Measurements from ENCODE around the gene ETHE1.
"Not testable (repeated sequence)": the region's sequence is repeated elsewhere in the genome, so short reads cannot be mapped to it uniquely, and the experiment has no call there.

The ETHE1 gene

GRCh38 chr19:43551399-43552197 lies 24.6 kb upstream of the ETHE1 start:
- peaks cover 8% of the 10 kb centered on the region; the same call in 1 of the 2 replicates for H4K20me1 ChIP-seq (ENCODE audit: insufficient read depth, low read length)
- no peak for ATAC-seq (ENCODE audit: insufficient read depth, low read depth)
- no peak for DNase-seq
- no peaks in the 10 kb centered on the region for H3K27me3 ChIP-seq (ENCODE audit: insufficient read depth, low read length, poor library complexity)
- H3K4me1 ChIP-seq (ENCODE audit: insufficient read depth, low read length) = no peaks in the 10 kb centered on the region
- no peak overlapping the region for H2AFZ ChIP-seq (ENCODE audit: low read depth, low read length)
- no peaks in the 10 kb centered on the region for H3K79me2 ChIP-seq (ENCODE audit: insufficient read depth, low read length)
- H3K4me2 ChIP-seq (ENCODE audit: insufficient read depth, low read length) = no peak overlapping the region
- H3K27ac ChIP-seq (ENCODE audit: low read length) = no peak overlapping the region
- no peak for TF ChIP-seq EZH2 (IDR thresholded peaks at IDR 0.05; ENCODE audit: borderline replicate concordance, low read depth, low read length, severe bottlenecking)
- TF ChIP-seq CTCF (IDR thresholded peaks at IDR 0.05; ENCODE audit: borderline replicate concordance, extremely low read depth, low read length, poor library complexity, severe bottlenecking) = no peak
- H3K9me3 ChIP-seq (ENCODE audit: insufficient read depth, low read length, severe bottlenecking) = no peaks in the 10 kb centered on the region
- no peak overlapping the region for H3K9ac ChIP-seq (ENCODE audit: low read depth, low read length)
- H3K36me3 ChIP-seq (ENCODE audit: insufficient read depth, low read length) = peaks cover 62% of the 10 kb centered on the region
- no peak overlapping the region for H3K4me3 ChIP-seq (ENCODE audit: low read depth in 1 of 2, low read length in 2 of 2)

- Histone ChIP-seq H3K4me3 (ENCODE audit: low read depth in 1 of 2, low read length in 2 of 2) (no peak overlapping the region), H2AFZ (ENCODE audit: low read depth, low read length) (no peak overlapping the region), H3K79me2 (ENCODE audit: insufficient read depth, low read length) (no peaks in the 10 kb centered on the region), H3K9ac (ENCODE audit: low read depth, low read length) (no peak overlapping the region), H3K4me1 (ENCODE audit: insufficient read depth, low read length) (no peaks in the 10 kb centered on the region), H4K20me1 (ENCODE audit: insufficient read depth, low read length) (no peaks in the 10 kb centered on the region; the same call in 1 of the 2 replicates), H3K27me3 (ENCODE audit: insufficient read depth, low read length, poor library complexity) (no peaks in the 10 kb centered on the region), H3K9me3 (ENCODE audit: insufficient read depth, low read length, severe bottlenecking) (no peaks in the 10 kb centered on the region), H3K4me2 (ENCODE audit: insufficient read depth, low read length) (no peak overlapping the region), H3K36me3 (ENCODE audit: insufficient read depth, low read length) (peaks cover 64% of the 10 kb centered on the region), H3K27ac (ENCODE audit: low read length) (no peak overlapping the region)
- no peak for TF ChIP-seq EZH2 (IDR thresholded peaks at IDR 0.05; ENCODE audit: borderline replicate concordance, low read depth, low read length, severe bottlenecking)
- TF ChIP-seq CTCF (IDR thresholded peaks at IDR 0.05; ENCODE audit: borderline replicate concordance, extremely low read depth, low read length, poor library complexity, severe bottlenecking) = no peak
- DNase-seq (no peak), ATAC-seq (ENCODE audit: insufficient read depth, low read depth) (no peak)
These were observed 21.7 kb upstream of the ETHE1 start for GRCh38 chr19:43548706-43549105.

- H3K4me2 ChIP-seq (ENCODE audit: insufficient read depth, low read length); H3K27ac ChIP-seq (ENCODE audit: low read length); H3K79me2 ChIP-seq (ENCODE audit: insufficient read depth, low read length); DNase-seq; H3K9ac ChIP-seq (ENCODE audit: low read depth, low read length); ATAC-seq (ENCODE audit: insufficient read depth, low read depth); H3K27me3 ChIP-seq (ENCODE audit: insufficient read depth, low read length, poor library complexity); H4K20me1 ChIP-seq (ENCODE audit: insufficient read depth, low read length); H2AFZ ChIP-seq (ENCODE audit: low read depth, low read length); H3K9me3 ChIP-seq (ENCODE audit: insufficient read depth, low read length, severe bottlenecking); H3K4me3 ChIP-seq (ENCODE audit: low read depth in 1 of 2, low read length in 2 of 2); H3K4me1 ChIP-seq (ENCODE audit: insufficient read depth, low read length): not testable (repeated sequence)
- H3K36me3 ChIP-seq (ENCODE audit: insufficient read depth, low read length) = peaks cover 64% of the 10 kb centered on the region
These were observed 20.9 kb upstream of the ETHE1 start for GRCh38 chr19:43547926-43548325.

GRCh38 chr19:43546581-43546980 lies 19.6 kb upstream of the ETHE1 start:
- H3K4me3 ChIP-seq (ENCODE audit: low read depth in 1 of 2, low read length in 2 of 2) = no peak overlapping the region
- TF ChIP-seq EZH2 (IDR thresholded peaks at IDR 0.05; ENCODE audit: borderline replicate concordance, low read depth, low read length, severe bottlenecking) = no peak
- TF ChIP-seq CTCF (IDR thresholded peaks at IDR 0.05; ENCODE audit: borderline replicate concordance, extremely low read depth, low read length, poor library complexity, severe bottlenecking) = no peak

More at GRCh38 chr19:43546581-43546980, 19.6 kb upstream of the ETHE1 start:
- no peaks in the 10 kb centered on the region for H3K27me3 ChIP-seq (ENCODE audit: insufficient read depth, low read length, poor library complexity)
- ATAC-seq (ENCODE audit: insufficient read depth, low read depth) = no peak
- DNase-seq = no peak
- H2AFZ ChIP-seq (ENCODE audit: low read depth, low read length) = no peak overlapping the region
- H3K9ac ChIP-seq (ENCODE audit: low read depth, low read length) = no peak overlapping the region
- no peak overlapping the region for H3K4me2 ChIP-seq (ENCODE audit: insufficient read depth, low read length)
- H3K9me3 ChIP-seq (ENCODE audit: insufficient read depth, low read length, severe bottlenecking) = no peaks in the 10 kb centered on the region
- H3K4me1 ChIP-seq (ENCODE audit: insufficient read depth, low read length) = no peaks in the 10 kb centered on the region
- H4K20me1 ChIP-seq (ENCODE audit: insufficient read depth, low read length) = no peaks in the 10 kb centered on the region
- H3K79me2 ChIP-seq (ENCODE audit: insufficient read depth, low read length) = no peaks in the 10 kb centered on the region
- no peak overlapping the region for H3K27ac ChIP-seq (ENCODE audit: low read length)
- H3K36me3 ChIP-seq (ENCODE audit: insufficient read depth, low read length) = peaks cover 65% of the 10 kb centered on the region
